IPS-NIHi7 (cell line): ENCODE results near the gene MAP3K20.
"Not testable (repeated sequence)": the region's sequence is repeated elsewhere in the genome, so short reads cannot be mapped to it uniquely, and the experiment has no call there.

Experiments
- DNase-seq: peaks from one replicate; pipeline ENCODE4 v3.0.0; 2012; ENCODE audit warnings: mixed read lengths; ENCODE audit errors: extremely low spot score

MAP3K20 gene

GRCh38 chr2:173231465-173231864, 155.8 kb downstream of the MAP3K20 start:
- DNase-seq: no peak

GRCh38 chr2:173232956-173233744, 157.5 kb downstream of the MAP3K20 start:
- DNase-seq: no peak

GRCh38 chr2:173235947-173236803, 160.5 kb downstream of the MAP3K20 start:
- peak; percentile 76 for DNase-seq

- DNase-seq: no peak
These were observed 162.7 kb downstream of the MAP3K20 start for GRCh38 chr2:173238385-173238784.

GRCh38 chr2:173238831-173239230, 163.2 kb downstream of the MAP3K20 start:
- DNase-seq: no peak

- DNase-seq: no peak
These were observed 164.0 kb downstream of the MAP3K20 start for GRCh38 chr2:173239644-173240043.

- no peak for DNase-seq
These were observed 164.4 kb downstream of the MAP3K20 start for GRCh38 chr2:173240083-173240482.

- no peak for DNase-seq
These were observed 166.0 kb downstream of the MAP3K20 start for GRCh38 chr2:173241643-173242042.

- no peak for DNase-seq
These were observed 171.5 kb downstream of the MAP3K20 start for GRCh38 chr2:173247156-173247555.

GRCh38 chr2:173248381-173248780, 172.7 kb downstream of the MAP3K20 start:
- DNase-seq: no peak

GRCh38 chr2:173249661-173250641, 174.3 kb downstream of the MAP3K20 start:
- DNase-seq: no peak

GRCh38 chr2:173251225-173251624, 175.6 kb downstream of the MAP3K20 start:
- no peak for DNase-seq

GRCh38 chr2:173252581-173252980, 176.9 kb downstream of the MAP3K20 start:
- DNase-seq: no peak

- no peak for DNase-seq
These were observed 179.0 kb downstream of the MAP3K20 start for GRCh38 chr2:173254659-173255058.

GRCh38 chr2:173258701-173259100, 183.1 kb downstream of the MAP3K20 start:
- DNase-seq: no peak

GRCh38 chr2:173262356-173262755, 186.7 kb downstream of the MAP3K20 start:
- DNase-seq: not testable (repeated sequence)

GRCh38 chr2:173264151-173264550, 188.5 kb downstream of the MAP3K20 start:
- DNase-seq: no peak

- peak; percentile 38 for DNase-seq
These were observed 189.1 kb downstream of the MAP3K20 start for GRCh38 chr2:173264603-173265366.

GRCh38 chr2:173271135-173271534, 195.5 kb downstream of the MAP3K20 start:
- no peak for DNase-seq

GRCh38 chr2:173271825-173272224, 196.2 kb downstream of the MAP3K20 start:
- DNase-seq: no peak

GRCh38 chr2:173272849-173273248, 197.2 kb downstream of the MAP3K20 start:
- DNase-seq: no peak
